CD14-positive monocyte (primary cell): ENCODE results near the gene SCAPER. TPM values are rescaled to one million over a fixed set of nuclear protein-coding genes. Genes with fewer than 3 reads are reported as not detected.

Experiments used
- DNase-seq, 3 donors: peaks; one replicate each; pipeline ENCODE4 v3.0.0-alpha.2; 2011 to 2022
- H2AFZ ChIP-seq: 2 replicates; pipeline ENCODE4 v1.6.0; 2012; ENCODE audit warnings: mild to moderate bottlenecking, low read depth, low read length, inconsistent platforms; ENCODE audit not compliant: insufficient read depth, poor library complexity, severe bottlenecking
- H3K27ac ChIP-seq, 2 donors: 1 replicate in 1 of 2; 2 replicates in 1 of 2; pipeline ENCODE4 v1.5.1; 2012 to 2013; ENCODE audit warnings: low read length in 2 of 2, control low read depth in 1 of 2, inconsistent platforms in 1 of 2, low read depth in 1 of 2, mild to moderate bottlenecking in 1 of 2
- H3K27me3 ChIP-seq, 2 donors: one replicate each; pipeline versions ENCODE4 v1.6.0 to v1.6.1; 2011 to 2013; ENCODE audit warnings: low read length in 2 of 2; ENCODE audit not compliant: control insufficient read depth in 2 of 2, insufficient read depth in 2 of 2
- H3K36me3 ChIP-seq, 2 donors: replicated peaks in 1 of 2; 1 replicate in 1 of 2; 2 replicates in 1 of 2; pipeline versions ENCODE4 v1.5.1 to v1.6.1; 2012 to 2013; ENCODE audit warnings: low read length in 2 of 2, control low read depth in 1 of 2, inconsistent platforms in 1 of 2, mild to moderate bottlenecking in 1 of 2; ENCODE audit not compliant: insufficient read depth in 2 of 2, control insufficient read depth in 1 of 2
- H3K4me1 ChIP-seq, 2 donors: 1 replicate in 1 of 2; 2 replicates in 1 of 2; pipeline versions ENCODE4 v1.5.1 to v1.6.1; 2012 to 2013; ENCODE audit warnings: low read length in 2 of 2, control low read depth in 1 of 2, inconsistent platforms in 1 of 2, mild to moderate bottlenecking in 1 of 2, moderate library complexity in 1 of 2; ENCODE audit not compliant: insufficient read depth in 2 of 2, control insufficient read depth in 1 of 2
- H3K4me2 ChIP-seq: replicated peaks from 2 replicates; pipeline ENCODE3; 2012; ENCODE audit warnings: low read length, moderate library complexity, mild to moderate bottlenecking; ENCODE audit not compliant: poor library complexity, severe bottlenecking; ENCODE audit errors: extremely low read depth
- H3K4me3 ChIP-seq, 3 experiments: fragments of 200-600 bp in 1 of 3; sonication (generic) in 1 of 3; replicated peaks in 1 of 3; 1 replicate in 2 of 3; 2 replicates in 1 of 3; pipeline ENCODE4 v1.5.1; 2011 to 2013; ENCODE audit warnings: low read length in 3 of 3, mild to moderate bottlenecking in 3 of 3, control low read depth in 2 of 3, low read depth in 2 of 3, inconsistent platforms in 1 of 3, moderate library complexity in 1 of 3
- H3K79me2 ChIP-seq: 2 replicates; pipeline ENCODE4 v1.6.0; 2012; ENCODE audit warnings: mild to moderate bottlenecking, control low read depth, inconsistent platforms, low read length, moderate library complexity; ENCODE audit not compliant: insufficient read depth
- H3K9ac ChIP-seq: 2 replicates; pipeline ENCODE4 v1.6.0; 2017; ENCODE audit warnings: low read length, mild to moderate bottlenecking; ENCODE audit not compliant: insufficient read depth, poor library complexity, severe bottlenecking
- H3K9me3 ChIP-seq, 2 donors: replicated peaks in 1 of 2; 1 replicate in 1 of 2; 2 replicates in 1 of 2; pipeline versions ENCODE4 v1.5.1 to v1.6.1; 2012 to 2013; ENCODE audit warnings: low read length in 2 of 2, control low read depth in 1 of 2; ENCODE audit not compliant: control insufficient read depth in 1 of 2, insufficient read depth in 1 of 2
- H4K20me1 ChIP-seq: 2 replicates; pipeline ENCODE4 v1.6.0; 2012; ENCODE audit warnings: mild to moderate bottlenecking, low read length, control low read depth, moderate library complexity; ENCODE audit not compliant: insufficient read depth
- H3K27ac Mint-ChIP-seq, 7 donors: one replicate each; pipeline ENCODE4 v1.8.0; 2020; ENCODE audit warnings: mild to moderate bottlenecking in 7 of 7, mixed read lengths in 7 of 7, moderate library complexity in 6 of 7, inconsistent platforms in 2 of 7
- H3K27me3 Mint-ChIP-seq, 3 donors: one replicate each; pipeline ENCODE4 v1.8.0; 2021 to 2022; ENCODE audit warnings: low read depth in 3 of 3, mild to moderate bottlenecking in 3 of 3, mixed read lengths in 3 of 3, moderate library complexity in 3 of 3, inconsistent platforms in 1 of 3
- H3K36me3 Mint-ChIP-seq, 2 donors: one replicate each; pipeline ENCODE4 v1.8.0; 2020; ENCODE audit warnings: mixed read lengths in 2 of 2, inconsistent platforms in 1 of 2, mild to moderate bottlenecking in 1 of 2
- H3K4me1 Mint-ChIP-seq: one replicate; pipeline ENCODE4 v1.8.0; 2020; ENCODE audit warnings: mild to moderate bottlenecking, mixed read lengths
- H3K4me3 Mint-ChIP-seq, 2 donors: one replicate each; pipeline ENCODE4 v1.8.0; 2020; ENCODE audit warnings: mild to moderate bottlenecking in 2 of 2, mixed read lengths in 2 of 2, moderate library complexity in 1 of 2
- H3K9me3 Mint-ChIP-seq, 7 donors: one replicate each; pipeline ENCODE4 v1.8.0; 2020 to 2022; ENCODE audit warnings: mixed read lengths in 7 of 7, mild to moderate bottlenecking in 6 of 7, moderate library complexity in 6 of 7, inconsistent platforms in 2 of 7
- CTCF ChIP-seq: fragments of 200-600 bp; IDR thresholded peaks from one replicate; pipeline ENCODE4 v1.8.0; 2022; ENCODE audit warnings: antibody characterized with exemption, mild to moderate bottlenecking
- WGBS: methylation state at CpG from one replicate; pipeline ENCODE4 v1.1.5; 2013; ENCODE audit warnings: missing lambda C conversion rate; ENCODE audit not compliant: insufficient coverage; 5-methylcytosine and 5-hydroxymethylcytosine counted together
- intact Hi-C, 2 donors: fragments of 100-400 bp; cut with micrococcal nuclease; formaldehyde crosslinking; loops; one replicate each; pipeline versions ENCODE4 v1.15.0 to v1.15.1; 2023
- polyA plus RNA-seq, 3 donors: library from polyadenylated mRNA; depleted of rRNA in 1 of 3; unstranded in 2 of 3; stranded (reverse) in 1 of 3; fragments of 300-500 nt in 2 of 3; fragments of >200 nt in 1 of 3; fragmentation: Illumina TruSeq in 2 of 3; gene quantifications; 1 replicate in 2 of 3; 2 replicates in 1 of 3; pipeline ENCODE4 v1.2.3, GENCODE V29; 2012 to 2021

The SCAPER gene
- polyA plus RNA-seq, 3 donors, result 2.5 to 5.4 (median 4.2) TPM

GRCh38 chr15:76390571-76390970, 514.6 kb downstream of the SCAPER start:
- no peaks in the 10 kb centered on the region for H3K4me1 ChIP-seq
- H2AFZ ChIP-seq, result no peak overlapping the region
- Mint-ChIP-seq H3K27ac (no peak overlapping the region), H3K4me1 (peaks cover 5% of the 10 kb centered on the region), H3K4me3 (no peak overlapping the region), H3K9me3 (peaks cover 0 to 2% (median 0%) of the 10 kb centered on the region in 7 donors), H3K36me3 (peaks cover 4 to 9% of the 10 kb centered on the region in 2 donors), H3K27me3 (peaks cover 0 to 1% (median 0%) of the 10 kb centered on the region in 3 donors)
- no peak overlapping the region for H3K4me2 ChIP-seq
- no peak for TF ChIP-seq CTCF
- no peak overlapping the region for H3K4me3 ChIP-seq
- H3K9me3 ChIP-seq, result no peaks in the 10 kb centered on the region
- DNase-seq, result no peak
- H3K79me2 ChIP-seq, result no peaks in the 10 kb centered on the region
- no peaks in the 10 kb centered on the region for H3K27me3 ChIP-seq
- H3K27ac ChIP-seq, result no peak overlapping the region
- no peak overlapping the region for H3K9ac ChIP-seq
- no peaks in the 10 kb centered on the region for H3K36me3 ChIP-seq
- intact Hi-C loops, result no loop called here
- H4K20me1 ChIP-seq, result no peaks in the 10 kb centered on the region

- Histone ChIP-seq H3K4me2 (no peak overlapping the region), H3K27me3 (no peaks in the 10 kb centered on the region), H3K27ac (no peak overlapping the region), H3K9me3 (no peaks in the 10 kb centered on the region), H4K20me1 (no peaks in the 10 kb centered on the region), H2AFZ (no peak overlapping the region), H3K4me3 (no peak overlapping the region), H3K9ac (no peak overlapping the region), H3K4me1 (no peaks in the 10 kb centered on the region), H3K36me3 (no peaks in the 10 kb centered on the region), H3K79me2 (no peaks in the 10 kb centered on the region)
- Mint-ChIP-seq H3K36me3 (peaks cover 8 to 16% of the 10 kb centered on the region in 2 donors), H3K4me1 (peaks cover 5% of the 10 kb centered on the region), H3K9me3 (peaks cover 0 to 2% (median 0%) of the 10 kb centered on the region in 7 donors), H3K4me3 (no peak overlapping the region), H3K27me3 (peaks cover 0 to 1% (median 0%) of the 10 kb centered on the region in 3 donors), H3K27ac (no peak overlapping the region)
- WGBS, result 100% methylated on average over 1 of the region's 2 CpGs
- no peak for TF ChIP-seq CTCF
- intact Hi-C loops, result no loop called here
- DNase-seq, result no peak
Observed at GRCh38 chr15:76386926-76387325, 518.2 kb downstream of the SCAPER start.
